Astrocyte (in vitro differentiated cells and primary cell): ENCODE measurements around the gene C2orf42. TPM values are rescaled to one million over a fixed set of nuclear protein-coding genes. Genes with fewer than 3 reads are reported as not detected.
A peak's percentile ranks its signal among the peaks of the same experiment; 100 is the strongest.
"Not testable (repeated sequence)": the region's sequence is repeated elsewhere in the genome, so short reads cannot be mapped to it uniquely, and the experiment has no call there.

Source experiments
- DNase-seq: peaks from one replicate; pipeline ENCODE4 v3.0.0-alpha.2; 2010; ENCODE audit warnings: low read depth
- FAIRE-seq: peaks from 2 replicates; lab custom pipeline; 2011; peaks lifted over from hg19 to GRCh38; lab: Jason Lieb, UNC
- H2AFZ ChIP-seq: 2 replicates; pipeline ENCODE4 v1.6.0; 2012; ENCODE audit warnings: low read depth, low read length, inconsistent platforms
- H3K27ac ChIP-seq: 2 replicates; pipeline ENCODE4 v1.5.1; 2011; ENCODE audit warnings: low read depth, low read length, inconsistent platforms
- H3K27me3 ChIP-seq: 2 replicates; pipeline ENCODE4 v1.6.0; 2011; ENCODE audit warnings: low read length, inconsistent platforms; ENCODE audit not compliant: insufficient read depth
- H3K36me3 ChIP-seq: 2 replicates; pipeline ENCODE4 v1.5.1; 2011; ENCODE audit warnings: low read length, inconsistent platforms; ENCODE audit not compliant: insufficient read depth
- H3K4me1 ChIP-seq: 2 replicates; pipeline ENCODE4 v1.5.1; 2011; ENCODE audit warnings: low read length, inconsistent platforms; ENCODE audit not compliant: insufficient read depth
- H3K4me2 ChIP-seq: 2 replicates; pipeline ENCODE4 v1.6.0; 2012; ENCODE audit warnings: low read length, inconsistent platforms
- H3K4me3 ChIP-seq: 2 replicates; pipeline ENCODE4 v1.5.1; 2011; ENCODE audit warnings: low read depth, mild to moderate bottlenecking, low read length, inconsistent platforms; ENCODE audit not compliant: insufficient read depth
- H3K79me2 ChIP-seq: 2 replicates; pipeline ENCODE4 v1.6.0; 2012; ENCODE audit warnings: mild to moderate bottlenecking, low read length, inconsistent platforms; ENCODE audit not compliant: insufficient read depth
- H3K9ac ChIP-seq: 2 replicates; pipeline ENCODE4 v1.6.0; 2012; ENCODE audit warnings: mild to moderate bottlenecking, low read length, inconsistent platforms
- H3K9me3 ChIP-seq: 2 replicates; pipeline ENCODE4 v1.5.1; 2012; ENCODE audit warnings: low read depth, mild to moderate bottlenecking, low read length, inconsistent platforms; ENCODE audit not compliant: insufficient read depth
- H4K20me1 ChIP-seq: 2 replicates; pipeline ENCODE4 v1.6.0; 2012; ENCODE audit warnings: low read length, inconsistent platforms; ENCODE audit not compliant: insufficient read depth
- H3K27ac Mint-ChIP-seq: one replicate; pipeline ENCODE4 v1.8.0; 2021; ENCODE audit warnings: mild to moderate bottlenecking, mixed read lengths; ENCODE audit not compliant: unreplicated experiment
- H3K27me3 Mint-ChIP-seq: one replicate; pipeline ENCODE4 v1.8.0; 2021; ENCODE audit warnings: low read depth, mixed read lengths; ENCODE audit not compliant: unreplicated experiment
- H3K36me3 Mint-ChIP-seq: one replicate; pipeline ENCODE4 v1.8.0; 2021; ENCODE audit warnings: low read depth, mixed read lengths; ENCODE audit not compliant: unreplicated experiment
- H3K4me1 Mint-ChIP-seq: one replicate; pipeline ENCODE4 v1.8.0; 2021; ENCODE audit warnings: low read depth, mixed read lengths; ENCODE audit not compliant: unreplicated experiment
- H3K4me3 Mint-ChIP-seq: one replicate; pipeline ENCODE4 v1.8.0; 2021; ENCODE audit warnings: mild to moderate bottlenecking, moderate library complexity, mixed read lengths; ENCODE audit not compliant: unreplicated experiment
- H3K9me3 Mint-ChIP-seq: one replicate; pipeline ENCODE4 v1.8.0; 2021; ENCODE audit warnings: mild to moderate bottlenecking, mixed read lengths; ENCODE audit not compliant: unreplicated experiment
- EZH2 ChIP-seq: IDR thresholded peaks from 2 replicates; pipeline ENCODE4 v1.6.1; 2012; ENCODE audit warnings: mild to moderate bottlenecking, low read length, inconsistent platforms; ENCODE audit not compliant: insufficient read depth
- total RNA-seq: library from RNA; stranded (reverse); gene quantifications from 2 replicates; pipeline ENCODE4 v1.2.1, GENCODE V29; 2021
- TF ChIP-seq, protein P1 (sequence below): IDR thresholded peaks from 2 replicates; pipeline ENCODE4 v1.5.1; 2011; ENCODE audit warnings: low read depth, mild to moderate bottlenecking, inconsistent platforms, low read length, moderate library complexity; ENCODE audit not compliant: insufficient read depth

Gene C2orf42
- total RNA-seq, 1 donor from 2014 or later, result 20.7 TPM

DNA sequence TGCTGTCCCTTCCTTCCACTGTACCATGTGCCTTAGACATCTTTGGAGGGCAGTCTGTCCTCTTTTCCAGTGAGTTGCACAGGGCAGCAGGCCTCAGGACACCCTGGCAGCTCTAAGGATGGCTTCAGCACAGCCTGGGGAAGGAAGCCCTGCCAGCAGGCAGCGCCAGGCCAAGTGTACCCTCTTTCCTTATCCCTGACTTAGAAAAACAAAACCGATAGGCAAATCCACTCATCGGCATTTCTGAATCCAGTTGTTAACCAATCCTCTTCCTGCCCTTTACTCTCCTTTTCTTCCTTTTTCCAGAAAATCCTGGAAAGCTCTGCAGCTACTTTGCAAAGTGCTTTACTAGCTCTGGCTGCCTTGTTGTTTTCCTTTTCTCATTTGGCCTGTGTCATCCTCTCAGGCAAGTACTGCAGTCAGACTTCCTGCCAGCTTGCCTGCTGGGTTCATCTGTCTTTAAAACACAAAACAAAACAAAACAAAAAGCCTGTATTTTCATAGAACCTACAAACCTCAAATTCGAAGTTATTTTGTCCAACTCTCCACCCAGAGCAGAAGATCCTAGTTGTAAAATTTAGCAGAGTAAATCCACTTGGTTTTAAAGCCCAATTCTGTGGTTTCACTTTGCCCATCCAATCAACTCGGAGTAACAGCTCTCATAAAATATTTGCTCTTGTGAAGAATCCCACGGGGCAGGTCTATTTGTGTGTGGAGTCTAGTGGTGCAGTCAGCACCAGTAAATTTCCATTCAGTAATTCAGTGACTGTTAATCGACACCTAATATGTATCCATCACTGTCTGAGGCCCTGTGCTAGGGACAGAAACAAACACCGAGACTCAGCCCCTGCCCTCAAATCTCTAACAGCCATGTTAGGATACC lies 58.3 kb downstream of the C2orf42 start:
- Histone ChIP-seq H3K27ac (peak overlapping the region; percentile 78), H3K27me3 (no peaks in the 10 kb centered on the region), H3K9me3 (no peaks in the 10 kb centered on the region), H3K4me1 (peaks cover 27% of the 10 kb centered on the region), H4K20me1 (no peaks in the 10 kb centered on the region), H3K4me2 (peak overlapping the region; percentile 85), H3K9ac (peak overlapping the region; percentile 77), H2AFZ (peak overlapping the region; percentile 84), H3K79me2 (no peaks in the 10 kb centered on the region), H3K4me3 (peak overlapping the region; percentile 36), H3K36me3 (no peaks in the 10 kb centered on the region)
- Mint-ChIP-seq H3K27me3 (no peaks in the 10 kb centered on the region), H3K27ac (peak overlapping the region; percentile 86), H3K4me3 (peak overlapping the region; percentile 9), H3K4me1 (peaks cover 30% of the 10 kb centered on the region), H3K36me3 (no peaks in the 10 kb centered on the region), H3K9me3 (no peaks in the 10 kb centered on the region)
- peak; percentile 17 for FAIRE-seq
- DNase-seq, result peak; percentile 37
- TF ChIP-seq EZH2, result no peak

DNA sequence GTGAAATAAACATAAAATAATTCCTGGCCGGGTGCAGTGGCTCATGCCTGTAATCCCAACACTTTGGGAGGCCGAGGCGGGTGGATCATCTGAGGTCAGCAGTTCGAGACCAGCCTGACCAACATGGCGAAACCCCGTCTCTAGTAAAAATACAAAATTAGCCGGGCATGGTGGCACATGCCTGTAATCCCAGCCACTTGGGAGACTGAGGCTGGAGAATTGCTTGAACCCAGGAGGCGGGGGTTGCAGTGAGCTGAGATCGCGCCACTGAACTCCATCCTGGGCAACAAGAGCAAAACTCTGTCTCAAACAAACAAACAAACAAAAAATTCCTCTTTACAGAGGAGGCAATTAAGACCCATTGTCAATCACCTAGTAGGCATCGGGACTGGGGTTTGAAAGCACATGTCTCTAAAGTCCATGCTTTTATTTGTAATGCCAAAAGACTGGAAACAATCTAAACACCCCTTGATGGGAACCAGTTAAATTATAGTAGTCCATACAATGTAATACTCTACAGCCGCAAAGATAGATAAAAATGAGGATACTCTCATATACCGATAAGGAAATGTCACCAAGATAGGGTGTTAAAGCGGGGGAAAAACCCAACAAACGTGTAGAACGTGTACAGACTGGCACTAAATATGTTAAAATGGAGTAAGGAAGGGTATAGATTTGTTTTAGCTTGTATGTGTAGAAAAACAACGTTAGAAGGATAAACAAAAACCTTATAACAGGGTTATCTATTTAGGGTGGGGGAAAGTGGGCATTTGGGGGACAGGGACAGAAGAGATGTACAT lies 59.3 kb downstream of the C2orf42 start:
- H3K27ac ChIP-seq, H3K4me3 ChIP-seq, DNase-seq, H3K36me3 Mint-ChIP-seq, H3K9me3 ChIP-seq, H2AFZ ChIP-seq, H3K27me3 ChIP-seq, H3K4me3 Mint-ChIP-seq, H3K36me3 ChIP-seq, H3K9ac ChIP-seq, H3K9me3 Mint-ChIP-seq, H3K27ac Mint-ChIP-seq, H3K27me3 Mint-ChIP-seq, H3K79me2 ChIP-seq, H3K4me2 ChIP-seq, FAIRE-seq, H4K20me1 ChIP-seq: not testable (repeated sequence)
- H3K4me1 Mint-ChIP-seq, result peaks cover 29% of the 10 kb centered on the region
- peaks cover 25% of the 10 kb centered on the region for H3K4me1 ChIP-seq

DNA sequence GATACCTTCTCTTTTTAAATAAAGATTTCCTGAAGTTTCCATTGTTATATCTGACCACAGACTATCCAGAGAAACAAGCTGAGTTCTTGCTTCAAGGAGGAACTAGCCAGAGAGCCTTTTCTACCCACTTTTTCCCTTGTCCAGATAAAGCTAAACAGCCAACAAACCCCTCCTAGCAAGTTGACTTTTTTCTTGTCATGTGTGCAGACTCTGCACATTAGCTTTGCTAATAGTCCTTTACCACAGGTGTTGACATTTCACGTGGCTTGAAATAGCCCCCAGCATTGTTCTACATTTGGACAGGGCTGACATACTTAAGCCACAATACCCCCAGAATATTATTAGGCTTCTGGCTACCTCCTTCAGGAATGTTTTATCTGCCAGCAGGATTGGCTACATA lies 62.8 kb downstream of the C2orf42 start:
- H3K27ac ChIP-seq, result no peak overlapping the region
- H3K4me1 Mint-ChIP-seq, result peaks cover 30% of the 10 kb centered on the region
- H3K9ac ChIP-seq, result no peak overlapping the region
- no peaks in the 10 kb centered on the region for H3K79me2 ChIP-seq
- no peak overlapping the region for H3K4me3 Mint-ChIP-seq
- no peaks in the 10 kb centered on the region for H3K36me3 Mint-ChIP-seq
- TF ChIP-seq, protein P1, sequence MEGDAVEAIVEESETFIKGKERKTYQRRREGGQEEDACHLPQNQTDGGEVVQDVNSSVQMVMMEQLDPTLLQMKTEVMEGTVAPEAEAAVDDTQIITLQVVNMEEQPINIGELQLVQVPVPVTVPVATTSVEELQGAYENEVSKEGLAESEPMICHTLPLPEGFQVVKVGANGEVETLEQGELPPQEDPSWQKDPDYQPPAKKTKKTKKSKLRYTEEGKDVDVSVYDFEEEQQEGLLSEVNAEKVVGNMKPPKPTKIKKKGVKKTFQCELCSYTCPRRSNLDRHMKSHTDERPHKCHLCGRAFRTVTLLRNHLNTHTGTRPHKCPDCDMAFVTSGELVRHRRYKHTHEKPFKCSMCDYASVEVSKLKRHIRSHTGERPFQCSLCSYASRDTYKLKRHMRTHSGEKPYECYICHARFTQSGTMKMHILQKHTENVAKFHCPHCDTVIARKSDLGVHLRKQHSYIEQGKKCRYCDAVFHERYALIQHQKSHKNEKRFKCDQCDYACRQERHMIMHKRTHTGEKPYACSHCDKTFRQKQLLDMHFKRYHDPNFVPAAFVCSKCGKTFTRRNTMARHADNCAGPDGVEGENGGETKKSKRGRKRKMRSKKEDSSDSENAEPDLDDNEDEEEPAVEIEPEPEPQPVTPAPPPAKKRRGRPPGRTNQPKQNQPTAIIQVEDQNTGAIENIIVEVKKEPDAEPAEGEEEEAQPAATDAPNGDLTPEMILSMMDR, result no peak
- TF ChIP-seq EZH2, result no peak
- no peaks in the 10 kb centered on the region for H3K36me3 ChIP-seq
- no peaks in the 10 kb centered on the region for H3K27me3 ChIP-seq
- no peaks in the 10 kb centered on the region for H3K27me3 Mint-ChIP-seq
- H3K4me1 ChIP-seq, result peaks cover 27% of the 10 kb centered on the region
- no peaks in the 10 kb centered on the region for H4K20me1 ChIP-seq
- no peak overlapping the region for H3K4me3 ChIP-seq
- no peaks in the 10 kb centered on the region for H3K9me3 ChIP-seq
- H2AFZ ChIP-seq, result no peak overlapping the region
- H3K9me3 Mint-ChIP-seq, result no peaks in the 10 kb centered on the region
- DNase-seq, result no peak
- no peak overlapping the region for H3K27ac Mint-ChIP-seq
- FAIRE-seq, result no peak
- no peak overlapping the region for H3K4me2 ChIP-seq
